ENCODE measurements around the gene HEXIM2.
A peak's percentile ranks its signal among the peaks of the same experiment; 100 is the strongest.

DNA sequence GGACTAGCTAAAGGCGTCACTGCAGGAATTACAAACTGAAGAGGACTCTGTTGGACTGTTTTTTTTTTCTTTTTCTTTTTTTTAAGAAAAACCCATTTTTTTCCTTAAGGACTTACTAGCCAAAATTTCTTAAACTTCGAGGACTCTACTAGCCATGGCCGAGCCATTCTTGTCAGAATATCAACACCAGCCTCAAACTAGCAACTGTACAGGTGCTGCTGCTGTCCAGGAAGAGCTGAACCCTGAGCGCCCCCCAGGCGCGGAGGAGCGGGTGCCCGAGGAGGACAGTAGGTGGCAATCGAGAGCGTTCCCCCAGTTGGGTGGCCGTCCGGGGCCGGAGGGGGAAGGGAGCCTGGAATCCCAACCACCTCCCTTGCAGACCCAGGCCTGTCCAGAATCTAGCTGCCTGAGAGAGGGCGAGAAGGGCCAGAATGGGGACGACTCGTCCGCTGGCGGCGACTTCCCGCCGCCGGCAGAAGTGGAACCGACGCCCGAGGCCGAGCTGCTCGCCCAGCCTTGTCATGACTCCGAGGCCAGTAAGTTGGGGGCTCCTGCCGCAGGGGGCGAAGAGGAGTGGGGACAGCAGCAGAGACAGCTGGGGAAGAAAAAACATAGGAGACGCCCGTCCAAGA is 12.5 kb upstream of the HEXIM2 start:
- TF ChIP-seq REST (IDR thresholded peaks at IDR 0.05; ENCODE audit: unreplicated experiment) (no peak), CTCF (conservative IDR thresholded peaks at IDR 0.05; ENCODE audit: low read depth in 2 of 2) (peak; percentile 75 to 85)

Measured in GM23338 (cell line).